K562 (cell line): ENCODE measurements around the gene HMG20B. TPM values are rescaled to one million over a fixed set of nuclear protein-coding genes. Genes with fewer than 3 reads are reported as not detected.

Source experiments
- ATF6 ChIP-seq: sonication (generic); formaldehyde crosslinking; IDR thresholded peaks from 2 replicates; pipeline ENCODE4 v1.4.0; 2020; ENCODE audit warnings: mild to moderate bottlenecking, missing genetic modification reagents
- ATF7 ChIP-seq: fragments of 450-650 bp; IDR thresholded peaks from 2 replicates; pipeline ENCODE4 v1.7.1; 2014; ENCODE audit warnings: mild to moderate bottlenecking, moderate library complexity
- CREB3 ChIP-seq: fragments of 450-650 bp; conservative IDR thresholded peaks from 2 replicates; pipeline ENCODE4 v1.6.1; 2016; ENCODE audit warnings: missing genetic modification characterization, low read depth, mild to moderate bottlenecking, missing compliant biosample characterization, moderate library complexity
- CTCF ChIP-seq, 3 experiments: IDR thresholded peaks in 2 of 3; conservative IDR thresholded peaks in 1 of 3; 2 replicates each; pipeline ENCODE4 v1.5.1; 2011 to 2012; ENCODE audit warnings: low read length in 3 of 3, mild to moderate bottlenecking in 3 of 3, control low read depth in 2 of 3, improper control_type of control experiment in 1 of 3, inconsistent platforms in 1 of 3, low read depth in 1 of 3, mixed read lengths in 1 of 3, moderate library complexity in 1 of 3; ENCODE audit not compliant: insufficient read depth in 2 of 3
- KDM5B ChIP-seq: fragments of 200-600 bp; sonication (generic); IDR thresholded peaks from 2 replicates; pipeline ENCODE4 v1.6.1; 2012; ENCODE audit warnings: low read depth, mild to moderate bottlenecking, moderate library complexity, low read length, control low read depth, inconsistent platforms; ENCODE audit not compliant: insufficient replicate concordance
- MTA3 ChIP-seq: fragments of 450-650 bp; formaldehyde crosslinking; IDR thresholded peaks from 2 replicates; pipeline ENCODE4 v1.6.1; 2017; ENCODE audit warnings: mild to moderate bottlenecking, borderline replicate concordance
- PHB ChIP-seq: fragments of 250-450 bp; sonication (Bioruptor Pico); IDR thresholded peaks from 2 replicates; pipeline ENCODE4 v1.5.0; 2021
- SAFB2 ChIP-seq: fragments of 200-400 bp; formaldehyde crosslinking; IDR thresholded peaks from 2 replicates; pipeline ENCODE4 v1.6.1; 2018; ENCODE audit warnings: borderline replicate concordance, low read length, low read depth, moderate library complexity; ENCODE audit not compliant: severe bottlenecking
- TCFL5 ChIP-seq: fragments of 250-450 bp; sonication (Bioruptor Pico); conservative IDR thresholded peaks from 2 replicates; pipeline ENCODE4 v1.6.1; 2021; ENCODE audit warnings: mild to moderate bottlenecking, moderate library complexity, matching md5 sums
- XRCC5 ChIP-seq: fragments of 200-400 bp; formaldehyde crosslinking; IDR thresholded peaks from 2 replicates; pipeline ENCODE4 v1.6.1; 2017; ENCODE audit warnings: low read depth, mild to moderate bottlenecking, low read length
- ZNF589 ChIP-seq: fragments of 200-800 bp; sonication (Bioruptor generic); IDR thresholded peaks from 2 replicates; pipeline ENCODE4 v1.6.1; 2016; ENCODE audit warnings: low read depth, missing genetic modification characterization, missing compliant biosample characterization
- polyA plus RNA-seq, 8 experiments: library from polyadenylated mRNA; depleted of rRNA in 4 of 8; stranded (reverse) in 5 of 8; unstranded in 3 of 8; fragments of >200 nt; fragmentation: Nextera tagmentation in 2 of 8; fragmentation: Illumina TruSeq in 1 of 8; extraction: Ambion mirVana in 2 of 8; extraction: Trizol in 1 of 8; gene quantifications; 2 replicates each; pipeline versions ENCODE4 v1.2.1 to v1.2.3, GENCODE V29; 2011 to 2014; ENCODE audit warnings: inconsistent platforms in 1 of 8, missing spikeins in 1 of 8
- total RNA-seq, 7 experiments: library from RNA; depleted of rRNA in 6 of 7; stranded (reverse); fragments of >200 nt in 6 of 7; fragmentation: Illumina TruSeq in 2 of 7; extraction: Trizol in 2 of 7; gene quantifications; 2 replicates each; pipeline versions ENCODE4 v1.2.1 to v1.2.3, GENCODE V29; 2011 to 2021; ENCODE audit warnings: low replicate concordance in 1 of 7
- TF ChIP-seq, protein P1 (sequence below): sonication (generic); formaldehyde crosslinking; IDR thresholded peaks from 2 replicates; pipeline ENCODE4 v1.8.1; 2023; ENCODE audit warnings: mild to moderate bottlenecking, missing genetic modification reagents
- TF ChIP-seq, protein P2 (sequence below): fragments of 450-650 bp; IDR thresholded peaks from 2 replicates; pipeline ENCODE4 v1.6.1; 2017; ENCODE audit warnings: antibody characterized with exemption, mild to moderate bottlenecking
- TF ChIP-seq, protein P3 (sequence below): fragments of 250-450 bp; sonication (Bioruptor Pico); IDR thresholded peaks from 2 replicates; pipeline ENCODE4 v1.4.0; 2020

Gene HMG20B
- total and polyA plus RNA-seq, 9 of the 15 experiments (the other 6 are each of a cell fraction or from before 2014, with no cell fraction given), result 0.35 to 172 (median 38.6) TPM

DNA sequence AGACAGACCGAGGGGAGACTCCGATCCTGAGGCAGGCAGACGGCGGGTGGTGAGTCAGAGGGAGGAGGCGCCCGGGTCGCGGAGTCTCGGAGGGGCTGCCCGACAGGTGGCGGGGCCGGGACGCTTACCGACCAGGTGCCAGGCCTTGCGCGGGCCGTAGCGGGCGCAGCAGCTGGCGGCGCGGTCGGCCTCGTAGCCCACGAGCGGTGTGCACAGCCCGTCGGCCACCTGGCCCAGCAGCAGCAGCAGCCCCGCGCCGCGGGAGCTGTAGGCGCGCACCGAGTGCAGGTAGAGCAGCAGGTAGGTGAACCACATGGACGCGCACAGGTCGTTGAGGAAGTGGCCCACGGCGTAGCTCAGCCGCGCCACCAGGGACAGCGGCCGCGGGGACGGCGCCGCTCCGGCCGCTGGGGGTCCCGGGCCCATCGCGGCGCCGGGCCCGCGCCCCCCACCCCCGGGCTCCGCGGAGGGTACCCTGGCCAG, 15.7 kb upstream of the HMG20B start (continued):
- TF ChIP-seq XRCC5 (0 out of 2 replicates have a peak, but pooled peaks have one; percentile 4), CTCF (IDR thresholded peaks at IDR 0.05 in 2 of 3, conservative IDR thresholded peaks at IDR 0.05 in 1 of 3; ENCODE audit: insufficient read depth in 2 of 3, low read depth in 1 of 3, low read length in 3 of 3) (peak in 1 of 3 experiments; percentile 56; a peak in 3 of 6 replicates), TCFL5 (CRISPR knock-in tag) (no peak), CREB3 (tag) (no peak), PHB (CRISPR knock-in tag) (no peak), ATF7 (no peak), ZNF589 (CRISPR knock-in tag) (0 out of 2 replicates have a peak, but pooled peaks have one; percentile 38), ATF6 (CRISPR knock-in tag) (no peak), KDM5B (peak; percentile 19), SAFB2 (no peak), MTA3 (no peak)
- TF ChIP-seq, protein P1, sequence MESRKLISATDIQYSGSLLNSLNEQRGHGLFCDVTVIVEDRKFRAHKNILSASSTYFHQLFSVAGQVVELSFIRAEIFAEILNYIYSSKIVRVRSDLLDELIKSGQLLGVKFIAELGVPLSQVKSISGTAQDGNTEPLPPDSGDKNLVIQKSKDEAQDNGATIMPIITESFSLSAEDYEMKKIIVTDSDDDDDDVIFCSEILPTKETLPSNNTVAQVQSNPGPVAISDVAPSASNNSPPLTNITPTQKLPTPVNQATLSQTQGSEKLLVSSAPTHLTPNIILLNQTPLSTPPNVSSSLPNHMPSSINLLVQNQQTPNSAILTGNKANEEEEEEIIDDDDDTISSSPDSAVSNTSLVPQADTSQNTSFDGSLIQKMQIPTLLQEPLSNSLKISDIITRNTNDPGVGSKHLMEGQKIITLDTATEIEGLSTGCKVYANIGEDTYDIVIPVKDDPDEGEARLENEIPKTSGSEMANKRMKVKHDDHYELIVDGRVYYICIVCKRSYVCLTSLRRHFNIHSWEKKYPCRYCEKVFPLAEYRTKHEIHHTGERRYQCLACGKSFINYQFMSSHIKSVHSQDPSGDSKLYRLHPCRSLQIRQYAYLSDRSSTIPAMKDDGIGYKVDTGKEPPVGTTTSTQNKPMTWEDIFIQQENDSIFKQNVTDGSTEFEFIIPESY (CRISPR knock-in tag), result no peak
- TF ChIP-seq, protein P2, sequence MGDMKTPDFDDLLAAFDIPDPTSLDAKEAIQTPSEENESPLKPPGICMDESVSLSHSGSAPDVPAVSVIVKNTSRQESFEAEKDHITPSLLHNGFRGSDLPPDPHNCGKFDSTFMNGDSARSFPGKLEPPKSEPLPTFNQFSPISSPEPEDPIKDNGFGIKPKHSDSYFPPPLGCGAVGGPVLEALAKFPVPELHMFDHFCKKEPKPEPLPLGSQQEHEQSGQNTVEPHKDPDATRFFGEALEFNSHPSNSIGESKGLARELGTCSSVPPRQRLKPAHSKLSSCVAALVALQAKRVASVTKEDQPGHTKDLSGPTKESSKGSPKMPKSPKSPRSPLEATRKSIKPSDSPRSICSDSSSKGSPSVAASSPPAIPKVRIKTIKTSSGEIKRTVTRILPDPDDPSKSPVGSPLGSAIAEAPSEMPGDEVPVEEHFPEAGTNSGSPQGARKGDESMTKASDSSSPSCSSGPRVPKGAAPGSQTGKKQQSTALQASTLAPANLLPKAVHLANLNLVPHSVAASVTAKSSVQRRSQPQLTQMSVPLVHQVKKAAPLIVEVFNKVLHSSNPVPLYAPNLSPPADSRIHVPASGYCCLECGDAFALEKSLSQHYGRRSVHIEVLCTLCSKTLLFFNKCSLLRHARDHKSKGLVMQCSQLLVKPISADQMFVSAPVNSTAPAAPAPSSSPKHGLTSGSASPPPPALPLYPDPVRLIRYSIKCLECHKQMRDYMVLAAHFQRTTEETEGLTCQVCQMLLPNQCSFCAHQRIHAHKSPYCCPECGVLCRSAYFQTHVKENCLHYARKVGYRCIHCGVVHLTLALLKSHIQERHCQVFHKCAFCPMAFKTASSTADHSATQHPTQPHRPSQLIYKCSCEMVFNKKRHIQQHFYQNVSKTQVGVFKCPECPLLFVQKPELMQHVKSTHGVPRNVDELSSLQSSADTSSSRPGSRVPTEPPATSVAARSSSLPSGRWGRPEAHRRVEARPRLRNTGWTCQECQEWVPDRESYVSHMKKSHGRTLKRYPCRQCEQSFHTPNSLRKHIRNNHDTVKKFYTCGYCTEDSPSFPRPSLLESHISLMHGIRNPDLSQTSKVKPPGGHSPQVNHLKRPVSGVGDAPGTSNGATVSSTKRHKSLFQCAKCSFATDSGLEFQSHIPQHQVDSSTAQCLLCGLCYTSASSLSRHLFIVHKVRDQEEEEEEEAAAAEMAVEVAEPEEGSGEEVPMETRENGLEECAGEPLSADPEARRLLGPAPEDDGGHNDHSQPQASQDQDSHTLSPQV, result no peak
- TF ChIP-seq, protein P3, sequence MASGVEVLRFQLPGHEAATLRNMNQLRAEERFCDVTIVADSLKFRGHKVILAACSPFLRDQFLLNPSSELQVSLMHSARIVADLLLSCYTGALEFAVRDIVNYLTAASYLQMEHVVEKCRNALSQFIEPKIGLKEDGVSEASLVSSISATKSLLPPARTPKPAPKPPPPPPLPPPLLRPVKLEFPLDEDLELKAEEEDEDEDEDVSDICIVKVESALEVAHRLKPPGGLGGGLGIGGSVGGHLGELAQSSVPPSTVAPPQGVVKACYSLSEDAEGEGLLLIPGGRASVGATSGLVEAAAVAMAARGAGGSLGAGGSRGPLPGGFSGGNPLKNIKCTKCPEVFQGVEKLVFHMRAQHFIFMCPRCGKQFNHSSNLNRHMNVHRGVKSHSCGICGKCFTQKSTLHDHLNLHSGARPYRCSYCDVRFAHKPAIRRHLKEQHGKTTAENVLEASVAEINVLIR, result no peak
